Measurements from ENCODE around the gene ELL. TPM values are rescaled to one million over a fixed set of nuclear protein-coding genes. Genes with fewer than 3 reads are reported as not detected.

Gene ELL
- total RNA-seq, 6 donors from 2014 or later, result 19.8 to 66.0 (median 22.4) TPM

- Histone ChIP-seq H3K27ac (peak overlapping the region; percentile 65 to 82 (median 76)), H3K4me3 (peak overlapping the region in 3 of 4 donors; percentile 45 to 51 (median 50)), H3K4me1 (peaks cover 29 to 61% (median 38%) of the 10 kb centered on the region in 4 donors), H3K9me3 (no peaks in the 10 kb centered on the region), H3K36me3 (peaks cover 0 to 4% (median 0%) of the 10 kb centered on the region in 4 donors), H3K27me3 (no peaks in the 10 kb centered on the region)
- DNase-seq (no peak), ATAC-seq (ENCODE audit: low FRiP score in 2 of 2) (no peak)
- TF ChIP-seq POLR2A (IDR thresholded peaks at IDR 0.05), result no peak
- TF ChIP-seq CTCF (IDR thresholded peaks at IDR 0.05), result no peak
- 48 to 51% methylated on average over 10 to 13 of the region's 13 CpGs for WGBS, 2 donors
Measured at GRCh38 chr19:18429717-18430416, 92.0 kb downstream of the ELL start.

DNA sequence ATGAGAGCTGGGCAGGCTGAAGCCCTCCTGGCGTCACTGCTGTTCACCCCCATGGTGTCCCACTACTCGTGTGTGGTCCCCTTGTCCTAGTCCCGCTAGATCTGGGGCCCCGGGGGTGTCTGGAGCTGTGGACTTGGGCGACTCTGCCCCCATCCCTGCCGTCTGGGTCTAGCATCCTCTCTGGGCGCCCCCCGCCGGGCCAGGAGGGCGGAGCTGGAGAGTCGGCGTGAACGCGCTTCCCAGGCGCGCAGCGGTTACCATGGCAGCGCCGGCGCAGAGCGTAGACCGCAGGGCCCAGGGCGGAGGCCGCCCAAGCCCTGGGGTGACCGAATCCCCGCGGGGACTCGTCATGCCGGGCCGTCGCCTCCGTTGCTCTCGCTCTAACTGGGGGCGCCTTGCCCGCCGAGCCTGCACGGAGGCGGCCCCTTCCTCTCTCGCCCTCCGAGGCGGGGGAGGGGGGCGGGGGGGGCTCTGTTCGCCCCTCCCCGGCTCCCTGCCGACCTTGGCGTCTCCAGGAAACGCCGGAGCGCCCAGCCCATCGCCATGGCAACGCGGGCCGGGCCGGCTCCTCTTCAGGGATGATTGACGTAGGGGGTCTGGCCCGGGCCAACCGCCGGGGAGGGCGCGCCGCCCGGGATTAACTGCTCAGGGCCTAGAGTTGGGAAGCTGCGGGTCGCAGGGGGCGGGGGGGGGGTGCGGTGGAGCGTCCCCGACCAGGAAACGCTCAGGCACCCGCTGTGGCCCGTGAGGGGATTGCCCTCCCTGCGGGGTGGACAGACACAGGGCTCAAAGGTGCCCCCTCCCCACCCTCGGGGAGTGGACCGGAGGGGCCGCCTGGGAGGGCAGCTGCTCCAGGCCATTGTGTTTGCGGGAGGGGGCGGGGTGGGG is 92.8 kb downstream of the ELL start:
- peaks cover 27 to 57% (median 35%) of the 10 kb centered on the region in 4 donors for H3K4me1 ChIP-seq
- TF ChIP-seq POLR2AphosphoS5 (IDR thresholded peaks at IDR 0.05) (peak in 1 of 2 donors; percentile 38), POLR2A (IDR thresholded peaks at IDR 0.05) (peak in 1 of 4 donors; percentile 23), EP300 (IDR thresholded peaks at IDR 0.05) (no peak), CTCF (IDR thresholded peaks at IDR 0.05) (peak in 1 of 6 experiments; percentile 5)
- peak; percentile 63 to 70 for ATAC-seq (ENCODE audit: low FRiP score in 2 of 2)
- peak overlapping the region; percentile 65 to 82 (median 76) for H3K27ac ChIP-seq
- peak overlapping the region in 3 of 4 donors; percentile 45 to 51 (median 50) for H3K4me3 ChIP-seq
- H3K27me3 ChIP-seq, result no peaks in the 10 kb centered on the region
- 7% methylated on average over 51 of the region's 77 CpGs; no CpG with 5 or more reads in 1 of the 2 donors for WGBS, 2 donors
- peak; percentile 72 to 96 for DNase-seq
- no peaks in the 10 kb centered on the region for H3K9me3 ChIP-seq
- H3K36me3 ChIP-seq, result peaks cover 0 to 4% (median 0%) of the 10 kb centered on the region in 4 donors

DNA sequence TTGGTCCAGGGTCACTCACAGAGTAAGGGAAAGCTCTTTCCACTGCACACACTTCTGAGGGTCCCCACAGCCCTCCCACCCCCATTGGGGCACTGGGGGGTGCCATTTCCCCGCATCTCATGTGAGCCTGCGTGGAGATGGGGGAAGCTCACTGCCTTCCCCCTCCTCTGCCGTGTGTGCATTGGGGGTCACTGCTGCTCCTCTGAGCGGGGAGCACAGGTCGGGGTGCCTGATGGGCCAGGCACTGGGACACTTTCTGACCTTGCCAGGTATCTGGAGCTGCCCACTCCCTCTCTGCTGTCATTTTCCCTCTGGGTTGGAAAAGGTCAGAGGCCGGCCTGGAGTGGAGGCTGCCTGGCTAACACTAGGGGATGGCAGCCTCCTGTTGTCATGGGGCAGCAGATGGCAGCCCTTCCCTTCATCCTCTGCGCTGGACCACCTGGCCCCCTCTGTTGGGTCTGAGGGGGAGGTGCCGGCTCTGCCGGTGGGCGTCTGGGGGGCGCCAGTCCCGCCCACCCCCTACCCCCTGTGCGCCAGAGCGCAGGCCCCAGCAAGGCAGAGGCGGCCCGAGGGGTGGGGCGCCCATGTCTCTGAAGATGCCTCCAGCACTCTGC is 93.6 kb downstream of the ELL start:
- H3K27me3 ChIP-seq, result no peaks in the 10 kb centered on the region
- DNase-seq (no peak), ATAC-seq (ENCODE audit: low FRiP score in 2 of 2) (no peak)
- peak overlapping the region in 2 of 4 donors; percentile 50 to 51 for H3K4me3 ChIP-seq
- H3K9me3 ChIP-seq, result no peaks in the 10 kb centered on the region
- peak overlapping the region; percentile 65 to 82 (median 76) for H3K27ac ChIP-seq
- peaks cover 26 to 55% (median 31%) of the 10 kb centered on the region in 4 donors for H3K4me1 ChIP-seq
- H3K36me3 ChIP-seq, result peaks cover 0 to 4% (median 0%) of the 10 kb centered on the region in 4 donors
- 77 to 93% methylated on average over 6 to 14 of the region's 17 CpGs for WGBS, 2 donors
- TF ChIP-seq POLR2AphosphoS5 (IDR thresholded peaks at IDR 0.05) (no peak), EP300 (IDR thresholded peaks at IDR 0.05) (no peak), CTCF (IDR thresholded peaks at IDR 0.05) (no peak), POLR2A (IDR thresholded peaks at IDR 0.05) (no peak)

DNA sequence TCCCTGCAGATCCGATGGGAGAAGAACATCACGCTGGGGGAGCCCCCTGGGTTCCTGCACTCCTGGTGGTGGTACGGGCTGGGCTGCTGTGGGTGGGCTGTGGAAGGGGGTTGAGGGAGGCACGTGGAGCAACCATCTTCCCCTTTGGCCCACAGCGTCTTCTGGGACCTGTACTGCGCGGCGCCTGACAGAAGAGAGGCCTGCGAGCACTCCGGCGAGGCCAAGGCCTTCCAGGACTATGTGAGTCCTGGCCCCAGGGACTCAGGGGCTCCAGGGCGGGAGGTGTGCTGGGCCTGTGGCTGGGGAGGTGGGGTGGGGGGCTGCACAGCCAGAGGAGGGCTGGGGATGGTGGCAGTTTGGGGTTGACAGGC is 94.1 kb downstream of the ELL start:
- WGBS, 2 donors, result 80 to 84% methylated on average over 1 to 12 of the region's 12 CpGs
- TF ChIP-seq POLR2AphosphoS5 (IDR thresholded peaks at IDR 0.05) (no peak), CTCF (IDR thresholded peaks at IDR 0.05) (no peak), POLR2A (IDR thresholded peaks at IDR 0.05) (no peak)
- H3K4me1 ChIP-seq, result peaks cover 26 to 55% (median 27%) of the 10 kb centered on the region in 4 donors
- H3K4me3 ChIP-seq, result no peak overlapping the region
- ATAC-seq (ENCODE audit: low FRiP score in 2 of 2) (no peak), DNase-seq (peak in 1 of 2 donors; percentile 68)
- no peak overlapping the region for H3K27ac ChIP-seq
- no peaks in the 10 kb centered on the region for H3K9me3 ChIP-seq
- no peaks in the 10 kb centered on the region for H3K27me3 ChIP-seq
- H3K36me3 ChIP-seq, result peaks cover 0 to 4% (median 0%) of the 10 kb centered on the region in 4 donors

Data from upper lobe of left lung (tissue), 6 donors.